Progenitor cell of endocrine pancreas (in vitro differentiated cells): Measurements from ENCODE around the gene CHRNB4. TPM values are rescaled to one million over a fixed set of nuclear protein-coding genes. Genes with fewer than 3 reads are reported as not detected.

ENCODE experiments used
- DNase-seq: peaks from one replicate; pipeline ENCODE4 v3.0.0; 2021; ENCODE audit warnings: low spot score; ENCODE audit not compliant: unreplicated experiment
- H3K27ac Mint-ChIP-seq: 2 replicates; pipeline ENCODE4 v1.8.0; 2021; ENCODE audit warnings: mild to moderate bottlenecking, moderate library complexity, mixed read lengths
- H3K27me3 Mint-ChIP-seq: 2 replicates; pipeline ENCODE4 v1.8.0; 2021; ENCODE audit warnings: mixed read lengths
- H3K36me3 Mint-ChIP-seq: 2 replicates; pipeline ENCODE4 v1.8.0; 2022; ENCODE audit warnings: mixed read lengths; ENCODE audit not compliant: insufficient read depth
- H3K4me1 Mint-ChIP-seq: 2 replicates; pipeline ENCODE4 v1.8.0; 2021; ENCODE audit warnings: low read depth, mixed read lengths
- H3K4me3 Mint-ChIP-seq: 2 replicates; pipeline ENCODE4 v1.8.0; 2021; ENCODE audit warnings: low read depth, mild to moderate bottlenecking, moderate library complexity, mixed read lengths
- H3K9me3 Mint-ChIP-seq: 2 replicates; pipeline ENCODE4 v1.8.0; 2021; ENCODE audit warnings: low read depth, mixed read lengths
- total RNA-seq: library from RNA; stranded (reverse); gene quantifications from 2 replicates; pipeline ENCODE4 v1.2.1, GENCODE V29; 2021
- TF ChIP-seq, protein P1 (sequence below): fragments of 200-600 bp; sonication (generic); IDR thresholded peaks from one replicate; pipeline ENCODE4 v1.5.0; 2021; ENCODE audit warnings: antibody characterized with exemption, mild to moderate bottlenecking; ENCODE audit not compliant: unreplicated experiment

CHRNB4 gene
- total RNA-seq, 1 donor from 2014 or later, result 1.0 TPM

DNA sequence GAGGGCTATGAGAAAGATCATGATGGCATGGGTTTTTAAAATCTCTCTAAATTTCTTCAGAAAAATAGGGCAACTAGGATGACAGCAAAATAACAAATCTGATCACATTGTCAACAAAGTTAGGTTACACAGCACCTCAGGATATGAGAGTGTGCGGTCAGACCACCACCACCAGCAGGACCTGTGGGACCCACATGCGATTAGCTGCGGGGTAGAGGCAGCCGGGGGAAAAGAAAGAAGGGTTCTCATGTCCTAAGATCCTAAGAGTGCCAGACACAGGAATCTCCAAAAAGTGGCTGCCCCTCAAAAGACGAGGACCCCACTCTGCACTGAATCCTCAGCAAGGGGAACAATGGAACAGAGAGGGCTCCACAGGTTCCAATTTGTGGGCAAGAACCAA is 35.8 kb downstream of the CHRNB4 start:
- TF ChIP-seq, protein P1, sequence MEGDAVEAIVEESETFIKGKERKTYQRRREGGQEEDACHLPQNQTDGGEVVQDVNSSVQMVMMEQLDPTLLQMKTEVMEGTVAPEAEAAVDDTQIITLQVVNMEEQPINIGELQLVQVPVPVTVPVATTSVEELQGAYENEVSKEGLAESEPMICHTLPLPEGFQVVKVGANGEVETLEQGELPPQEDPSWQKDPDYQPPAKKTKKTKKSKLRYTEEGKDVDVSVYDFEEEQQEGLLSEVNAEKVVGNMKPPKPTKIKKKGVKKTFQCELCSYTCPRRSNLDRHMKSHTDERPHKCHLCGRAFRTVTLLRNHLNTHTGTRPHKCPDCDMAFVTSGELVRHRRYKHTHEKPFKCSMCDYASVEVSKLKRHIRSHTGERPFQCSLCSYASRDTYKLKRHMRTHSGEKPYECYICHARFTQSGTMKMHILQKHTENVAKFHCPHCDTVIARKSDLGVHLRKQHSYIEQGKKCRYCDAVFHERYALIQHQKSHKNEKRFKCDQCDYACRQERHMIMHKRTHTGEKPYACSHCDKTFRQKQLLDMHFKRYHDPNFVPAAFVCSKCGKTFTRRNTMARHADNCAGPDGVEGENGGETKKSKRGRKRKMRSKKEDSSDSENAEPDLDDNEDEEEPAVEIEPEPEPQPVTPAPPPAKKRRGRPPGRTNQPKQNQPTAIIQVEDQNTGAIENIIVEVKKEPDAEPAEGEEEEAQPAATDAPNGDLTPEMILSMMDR, result no peak
- DNase-seq, result no peak
- Mint-ChIP-seq H3K4me1 (no peaks in the 10 kb centered on the region), H3K27ac (no peak overlapping the region), H3K4me3 (no peak overlapping the region), H3K36me3 (no peaks in the 10 kb centered on the region), H3K9me3 (no peaks in the 10 kb centered on the region), H3K27me3 (peaks cover 5% of the 10 kb centered on the region)

DNA sequence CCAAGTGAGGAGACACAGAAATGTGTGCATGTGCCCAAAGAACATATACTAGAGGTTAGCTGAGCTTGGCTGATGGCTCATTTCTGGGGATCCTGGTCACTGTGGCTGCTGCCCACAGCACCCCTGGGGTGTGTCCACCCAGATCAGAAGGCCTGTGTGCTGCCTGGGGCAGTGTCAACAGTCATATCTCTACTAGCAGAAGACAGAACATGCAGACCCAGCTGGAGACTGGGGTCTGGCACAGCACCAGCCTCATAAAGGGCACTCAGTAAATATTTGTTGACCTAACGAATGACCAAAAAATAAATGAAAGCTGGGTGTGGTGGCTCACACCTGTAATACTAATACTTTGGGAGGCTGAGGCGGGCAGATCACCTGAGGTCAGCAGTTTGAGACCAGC is 36.6 kb downstream of the CHRNB4 start:
- Mint-ChIP-seq H3K27me3 (peaks cover 5% of the 10 kb centered on the region), H3K27ac (no peak overlapping the region)

DNA sequence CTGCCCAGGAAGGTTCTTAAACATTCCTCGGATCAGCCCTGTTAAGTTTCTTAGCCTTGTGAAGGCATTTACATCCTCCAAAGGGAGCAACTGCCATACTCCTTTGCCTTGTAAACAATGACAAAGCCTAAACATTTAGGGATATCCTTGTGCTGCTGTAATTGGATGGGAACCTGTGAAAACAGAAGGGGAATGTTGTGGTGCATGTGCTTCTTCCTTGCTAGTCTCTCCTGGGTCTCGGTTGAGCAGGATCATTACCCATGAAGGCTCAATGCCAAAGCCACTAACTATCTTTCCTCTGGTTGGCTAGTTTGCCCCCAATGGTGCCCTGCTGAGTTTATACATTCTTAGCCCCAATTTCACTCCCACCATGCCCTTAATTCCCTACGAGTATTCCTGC is 37.5 kb downstream of the CHRNB4 start:
- H3K27ac Mint-ChIP-seq, result no peak overlapping the region
- no peaks in the 10 kb centered on the region for H3K36me3 Mint-ChIP-seq
- no peaks in the 10 kb centered on the region for H3K9me3 Mint-ChIP-seq
- no peak overlapping the region for H3K4me3 Mint-ChIP-seq
- H3K4me1 Mint-ChIP-seq, result no peaks in the 10 kb centered on the region
- TF ChIP-seq, protein P1, result no peak
- no peak for DNase-seq
- H3K27me3 Mint-ChIP-seq, result peaks cover 5% of the 10 kb centered on the region

More for the DNA sequence above, 36.6 kb downstream of the CHRNB4 start:
- TF ChIP-seq, protein P1, result no peak
- Mint-ChIP-seq H3K36me3 (no peaks in the 10 kb centered on the region), H3K4me3 (no peak overlapping the region), H3K4me1 (no peaks in the 10 kb centered on the region), H3K9me3 (no peaks in the 10 kb centered on the region)
- no peak for DNase-seq

DNA sequence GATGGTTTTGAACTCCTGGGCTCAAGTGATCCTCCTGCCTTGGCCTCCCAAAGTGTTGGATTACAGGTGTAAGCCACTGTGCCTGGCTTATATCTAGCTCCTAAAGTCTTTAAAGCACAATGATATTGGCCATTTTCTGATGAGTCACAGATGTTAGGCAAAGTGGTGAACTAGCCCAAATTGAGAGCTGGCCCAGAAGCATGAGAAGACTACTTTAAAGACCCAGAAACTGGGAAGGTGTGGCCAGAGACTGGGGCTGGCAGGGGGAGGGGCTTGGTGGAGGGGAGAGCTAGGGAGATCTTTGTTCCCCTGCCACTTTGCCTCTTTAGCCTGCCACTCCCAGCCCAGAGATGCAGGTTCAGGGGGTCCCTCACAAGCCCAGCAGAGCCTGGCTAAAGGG is 41.8 kb downstream of the CHRNB4 start:
- Mint-ChIP-seq H3K4me1 (no peaks in the 10 kb centered on the region), H3K27ac (no peak overlapping the region), H3K9me3 (no peaks in the 10 kb centered on the region), H3K4me3 (no peak overlapping the region), H3K27me3 (no peaks in the 10 kb centered on the region), H3K36me3 (no peaks in the 10 kb centered on the region)
- TF ChIP-seq, protein P1, result no peak
- DNase-seq, result no peak

DNA sequence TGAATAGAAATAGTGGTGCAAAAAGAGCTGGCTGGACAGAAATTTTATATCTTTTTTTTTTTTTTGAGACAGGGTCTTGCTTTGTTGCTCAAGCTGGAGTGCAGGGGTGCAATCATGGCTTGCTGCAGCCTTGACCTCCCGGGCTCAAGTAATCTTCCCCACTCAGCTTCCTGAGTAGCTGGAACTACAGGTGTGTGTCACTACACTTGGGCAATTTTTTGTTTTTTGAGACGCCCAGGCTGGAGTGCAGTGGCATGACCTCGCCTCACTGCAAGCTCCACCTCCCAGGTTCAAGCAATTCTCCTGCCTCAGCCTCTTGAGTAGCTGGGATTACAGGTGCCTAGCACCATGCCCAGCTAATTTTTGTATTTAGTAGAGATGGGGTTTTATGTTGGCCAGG is 42.7 kb downstream of the CHRNB4 start:
- Mint-ChIP-seq H3K4me1 (no peaks in the 10 kb centered on the region), H3K27ac (no peak overlapping the region), H3K27me3 (no peaks in the 10 kb centered on the region), H3K4me3 (no peak overlapping the region), H3K36me3 (no peaks in the 10 kb centered on the region), H3K9me3 (no peaks in the 10 kb centered on the region)
- DNase-seq, result no peak
- TF ChIP-seq, protein P1, result no peak
